Measurements from ENCODE around the gene ZNF609.

ZNF609 gene

DNA sequence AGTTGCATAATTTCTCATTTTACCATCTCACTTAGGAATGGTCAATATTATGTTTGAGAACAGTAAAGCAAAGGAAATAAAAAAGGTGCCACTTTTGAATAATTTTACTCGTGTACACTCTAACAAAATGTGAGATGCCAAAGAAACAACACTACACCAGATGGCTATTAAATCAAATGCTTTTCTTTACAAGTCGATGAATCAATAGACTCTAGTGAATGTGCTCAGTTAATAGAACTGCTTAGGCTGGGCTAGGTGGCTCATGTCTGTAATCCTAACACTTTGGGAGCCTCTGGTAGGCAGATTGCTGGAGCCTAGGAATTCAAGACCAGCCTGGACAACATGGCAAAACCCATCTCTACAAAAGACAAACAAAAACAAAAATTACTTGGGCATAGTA is 87.9 kb downstream of the ZNF609 start:
- FAIRE-seq = no peak

DNA sequence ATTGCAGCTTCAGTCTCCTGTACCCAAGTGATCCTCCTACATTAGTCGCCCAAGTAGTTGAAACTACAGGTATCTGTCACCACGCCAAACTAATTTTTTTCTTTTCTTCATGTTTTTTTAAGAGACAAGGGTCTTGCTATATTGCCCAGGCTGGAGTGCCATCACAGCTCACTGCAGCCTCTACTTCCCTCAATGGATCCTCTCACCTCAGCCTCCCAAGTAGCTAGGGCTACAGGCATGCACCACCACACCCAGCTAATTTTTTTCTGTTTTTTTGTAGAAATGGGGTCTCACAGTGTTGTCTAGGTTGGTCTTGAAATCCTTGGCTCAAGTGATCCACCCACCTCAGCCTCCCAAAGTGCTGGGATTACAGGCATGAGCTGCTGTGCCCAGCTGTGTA is 89.5 kb downstream of the ZNF609 start:
- no peak for FAIRE-seq

DNA sequence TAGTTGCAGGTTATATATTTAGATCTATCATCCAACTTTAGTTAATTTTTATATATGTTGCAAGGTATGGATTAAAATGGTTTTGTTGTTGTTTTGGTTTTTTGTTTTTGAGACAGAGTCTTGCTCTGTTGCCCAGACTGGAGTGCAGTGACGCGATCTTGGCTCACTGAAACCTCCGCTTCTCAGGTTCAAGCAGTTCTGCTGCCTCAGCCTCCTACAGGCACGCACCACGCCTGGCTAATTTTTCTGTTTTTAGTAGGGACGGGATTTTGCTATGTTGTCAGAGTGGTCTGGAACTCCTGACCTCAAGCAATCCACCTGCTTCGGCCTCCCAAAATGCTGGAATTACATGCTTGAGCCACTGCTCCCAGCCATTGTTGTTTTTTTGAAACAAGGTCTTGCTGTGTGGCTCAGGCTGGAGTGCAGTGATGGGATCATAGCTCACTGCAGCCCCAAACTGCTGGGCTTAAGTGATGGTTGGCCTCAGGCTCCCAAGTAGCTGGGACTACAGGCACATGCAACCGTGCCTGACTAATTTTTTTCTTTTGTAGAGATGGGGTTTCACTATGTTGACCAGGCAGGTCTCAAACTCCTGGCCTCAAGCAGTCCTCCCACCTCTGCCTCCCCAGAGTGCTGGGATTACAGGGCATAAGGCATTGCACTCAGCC is 92.0 kb downstream of the ZNF609 start:
- FAIRE-seq = no peak

DNA sequence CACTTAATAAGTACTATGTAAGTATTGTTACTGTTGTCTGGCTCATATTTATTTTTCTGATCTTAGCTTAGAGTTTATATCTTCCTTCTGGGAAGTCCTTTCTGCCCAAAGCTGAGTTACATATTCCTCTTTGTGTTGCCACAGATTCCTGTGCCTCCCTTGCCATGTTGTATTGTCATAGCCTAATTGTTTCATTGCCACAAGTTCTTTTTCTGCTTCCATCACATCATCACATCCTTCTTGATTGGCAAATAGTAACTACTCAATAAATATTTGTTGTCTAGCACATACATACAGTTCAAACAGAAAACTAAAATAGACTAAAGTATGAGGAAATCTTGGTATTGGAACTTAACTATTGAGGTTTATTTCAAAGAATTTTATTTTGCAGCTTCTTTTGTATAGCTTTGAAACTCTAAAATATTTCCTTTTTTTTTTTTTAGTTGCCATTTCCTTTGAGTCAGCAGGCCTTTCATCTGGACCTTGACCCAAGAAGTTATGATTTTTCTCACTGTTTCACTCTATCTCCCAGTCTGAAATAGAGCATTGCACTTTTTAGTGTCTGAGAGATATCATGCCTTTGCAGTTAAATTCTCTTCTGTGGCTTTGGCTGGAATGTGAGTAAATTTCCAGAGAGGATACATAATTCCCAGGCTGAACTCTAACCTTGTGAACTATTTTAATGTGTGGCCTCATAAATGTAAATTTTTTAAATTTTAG is 98.2 kb downstream of the ZNF609 start:
- FAIRE-seq = no peak

DNA sequence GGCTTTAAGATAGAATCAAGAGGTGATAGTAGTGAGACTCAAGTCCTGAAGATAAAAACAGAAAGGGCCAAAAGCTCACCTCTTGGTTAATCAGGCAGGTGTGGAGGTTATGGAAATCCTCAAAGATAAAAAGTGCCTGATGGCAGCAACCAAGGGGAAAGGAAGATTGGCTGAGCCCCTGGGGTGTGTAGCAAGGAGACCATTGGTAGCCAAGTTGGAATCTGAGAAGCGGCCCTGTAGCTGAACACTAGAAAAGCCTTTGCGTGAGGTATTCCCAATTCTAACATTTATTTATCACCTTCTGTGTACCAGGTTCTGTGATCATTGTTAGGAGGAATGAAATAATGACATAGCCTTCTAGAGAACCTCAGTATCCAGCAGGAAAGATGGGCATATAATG is 98.9 kb downstream of the ZNF609 start:
- no peak for FAIRE-seq

DNA sequence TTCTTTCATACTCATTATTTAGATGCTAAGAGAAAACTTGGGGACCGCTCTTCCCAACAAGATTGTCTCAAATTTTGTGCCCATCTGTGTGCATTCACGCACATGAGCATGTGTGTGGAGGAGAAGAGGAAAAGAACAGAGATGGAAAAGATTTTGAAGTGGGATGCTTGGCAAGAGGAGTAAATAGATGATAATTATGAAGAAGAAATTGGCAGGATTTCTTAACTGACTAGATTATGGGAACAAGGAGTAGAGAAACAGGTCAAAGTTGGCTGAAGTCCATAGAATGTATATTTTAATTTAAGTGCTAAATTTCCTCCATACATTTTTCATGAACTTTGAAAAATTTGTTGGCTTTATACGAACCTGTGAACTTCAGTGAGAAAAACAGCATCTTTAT is 100.1 kb downstream of the ZNF609 start:
- no peak for FAIRE-seq

DNA sequence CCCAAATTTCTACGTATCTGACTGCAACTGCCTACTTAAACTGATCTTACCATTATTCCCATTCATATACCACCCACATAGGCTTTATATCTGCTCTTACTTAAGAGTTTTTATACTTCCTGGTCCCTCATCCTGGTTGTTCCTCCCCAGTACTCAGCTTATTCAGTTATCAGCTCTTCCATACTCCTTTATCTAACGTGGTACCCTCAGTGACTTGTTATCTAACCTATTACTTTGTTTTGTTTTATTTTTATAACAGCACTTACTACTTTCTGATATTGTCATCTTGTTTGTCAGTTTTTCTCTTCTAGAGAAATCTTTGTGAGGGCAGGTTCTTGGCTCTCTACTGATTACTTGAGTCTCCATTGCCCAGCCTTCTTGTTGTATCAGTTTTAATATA is 100.6 kb downstream of the ZNF609 start:
- FAIRE-seq = no peak

DNA sequence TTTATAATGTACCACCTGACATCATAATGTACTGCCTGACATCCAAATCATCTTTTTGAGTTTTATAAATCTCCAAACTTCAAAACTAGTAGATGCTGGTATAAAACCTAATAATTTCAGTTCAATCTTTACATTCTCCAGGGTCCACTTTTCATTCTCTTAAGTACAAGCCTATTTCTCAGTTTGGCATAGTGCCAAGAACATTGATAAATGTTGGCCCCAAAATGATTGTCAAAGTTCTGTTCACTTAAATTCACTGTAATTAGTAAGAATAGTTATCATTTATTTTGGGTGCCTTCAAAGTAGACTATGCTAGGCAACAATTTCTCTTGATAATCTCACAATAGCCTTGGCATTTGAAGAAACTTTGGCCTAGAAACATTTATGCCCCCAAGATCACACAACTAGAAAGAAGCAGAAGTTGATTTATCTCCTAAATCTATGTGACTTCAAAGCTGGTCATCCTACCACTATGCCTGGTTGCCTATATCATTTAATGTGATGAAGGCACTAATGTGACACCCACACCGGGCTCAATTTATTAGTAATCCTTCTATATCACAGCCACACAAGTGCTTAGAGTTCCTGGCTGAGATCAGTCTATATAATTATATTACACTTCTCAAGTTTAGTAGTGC is 101.7 kb downstream of the ZNF609 start:
- FAIRE-seq = no peak

DNA sequence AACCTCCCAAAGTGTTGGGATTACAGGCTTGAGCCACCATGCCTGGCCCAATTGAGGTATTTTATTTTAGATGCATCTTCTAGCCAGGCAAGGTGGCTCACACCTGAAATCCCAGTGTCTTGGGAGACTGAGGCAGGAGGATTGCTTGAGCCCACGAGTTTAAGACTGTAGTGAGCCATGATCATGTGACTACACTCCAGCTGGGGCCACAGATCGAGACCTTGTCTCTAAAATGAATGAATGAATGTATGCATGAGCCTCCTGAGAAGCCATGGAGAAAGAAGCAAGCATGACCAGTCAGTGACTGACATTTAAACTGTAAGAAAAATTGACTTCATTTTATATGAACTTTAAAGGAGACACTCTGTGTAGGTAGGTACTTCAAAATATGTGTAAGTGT is 105.7 kb downstream of the ZNF609 start:
- no peak for FAIRE-seq

DNA sequence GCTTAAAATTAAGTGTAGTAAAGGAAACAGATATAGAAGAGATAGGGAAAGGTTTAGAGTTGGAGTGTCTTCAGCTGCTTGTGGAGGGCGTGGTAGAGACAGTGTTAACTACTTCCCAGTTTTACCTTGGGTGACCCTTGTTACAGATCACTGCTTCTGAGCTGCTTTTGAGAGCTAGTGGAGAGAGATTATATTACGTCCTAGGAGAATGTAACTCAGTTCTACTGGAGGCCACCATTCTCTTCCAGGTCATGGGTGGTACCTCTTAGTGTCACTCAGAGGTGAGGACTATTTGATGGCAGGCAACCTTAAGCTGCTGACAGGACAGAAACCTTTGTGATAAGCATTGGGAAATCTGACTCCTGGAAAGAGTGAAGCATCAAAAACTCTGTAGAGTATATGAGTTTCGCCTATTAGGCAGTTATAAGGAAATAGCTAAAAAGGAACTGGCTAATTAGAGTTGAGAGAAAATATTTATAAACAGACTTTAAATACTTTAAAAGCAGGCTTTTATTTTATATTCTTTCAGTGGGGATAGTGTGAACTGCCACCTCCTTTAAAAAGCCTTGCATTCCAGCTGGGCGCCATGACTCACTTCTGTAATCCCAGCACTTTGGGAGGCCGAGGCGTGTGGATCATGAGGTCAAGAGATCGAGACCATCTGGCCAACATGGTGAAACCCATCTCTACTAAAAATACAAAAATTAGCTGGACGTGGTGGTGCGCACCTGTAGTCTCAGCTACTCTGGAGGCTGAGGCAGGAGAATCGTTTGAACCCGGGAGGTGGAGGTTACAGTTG is 106.5 kb downstream of the ZNF609 start:
- no peak for FAIRE-seq

DNA sequence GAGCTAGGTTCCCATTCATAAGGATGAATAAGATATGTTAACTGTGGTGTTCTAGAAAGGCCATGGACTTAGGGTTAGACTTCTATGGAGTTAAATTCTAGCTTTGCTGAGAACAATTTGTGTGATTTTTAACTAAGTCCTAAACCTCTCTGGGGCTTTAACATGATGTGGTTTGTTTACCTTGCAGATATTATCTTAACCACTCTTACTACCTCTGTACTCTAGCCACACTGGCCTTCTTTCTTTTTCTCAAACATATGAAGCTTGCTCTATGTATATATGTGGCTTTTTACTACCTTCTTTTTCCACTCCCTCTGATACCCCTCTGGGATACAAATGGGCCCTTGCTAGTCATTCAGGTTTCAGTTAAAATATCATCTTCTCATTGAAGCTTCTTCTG is 108.4 kb downstream of the ZNF609 start:
- no peak for FAIRE-seq

DNA sequence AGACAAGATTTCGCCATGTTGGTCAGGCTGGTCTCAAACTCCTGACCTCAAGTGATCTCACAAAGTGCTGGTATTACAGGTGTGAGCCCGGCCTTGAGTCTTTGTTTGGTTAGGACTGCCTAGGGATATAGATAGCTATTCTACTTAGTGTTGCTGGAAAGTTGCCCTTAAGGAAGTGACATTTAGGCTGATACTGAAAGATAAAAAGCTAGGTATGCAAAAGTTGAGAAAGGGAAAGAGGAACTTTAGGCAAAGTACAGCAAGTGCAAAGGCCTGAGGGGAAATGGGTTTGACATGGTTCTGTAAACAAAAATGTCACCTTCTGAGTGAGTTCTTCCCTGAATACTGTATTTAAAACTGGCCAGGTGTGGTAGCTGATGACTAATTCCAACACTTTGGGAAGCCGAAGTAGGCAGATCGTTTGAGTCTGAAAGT is 111.5 kb downstream of the ZNF609 start:
- FAIRE-seq = no peak

DNA sequence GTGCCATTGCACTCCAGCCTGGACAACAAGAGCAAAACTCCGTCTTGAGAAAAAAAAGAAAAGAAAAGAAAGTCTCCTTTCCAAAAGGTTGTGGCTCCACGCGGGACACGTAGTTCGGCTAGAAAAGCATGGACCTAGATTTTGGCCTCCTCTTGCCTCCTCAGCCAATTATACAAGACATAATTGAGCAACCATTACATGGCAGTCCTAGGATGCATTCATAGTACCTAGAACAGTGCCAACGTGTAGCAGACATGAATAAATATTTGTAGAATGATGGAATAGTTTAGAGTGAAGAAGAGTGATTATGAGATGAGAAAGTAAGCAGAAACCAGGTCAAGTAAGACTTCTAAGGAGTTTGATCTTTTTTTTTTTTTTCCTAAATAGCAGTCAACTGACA is 112.5 kb downstream of the ZNF609 start:
- FAIRE-seq = no peak

DNA sequence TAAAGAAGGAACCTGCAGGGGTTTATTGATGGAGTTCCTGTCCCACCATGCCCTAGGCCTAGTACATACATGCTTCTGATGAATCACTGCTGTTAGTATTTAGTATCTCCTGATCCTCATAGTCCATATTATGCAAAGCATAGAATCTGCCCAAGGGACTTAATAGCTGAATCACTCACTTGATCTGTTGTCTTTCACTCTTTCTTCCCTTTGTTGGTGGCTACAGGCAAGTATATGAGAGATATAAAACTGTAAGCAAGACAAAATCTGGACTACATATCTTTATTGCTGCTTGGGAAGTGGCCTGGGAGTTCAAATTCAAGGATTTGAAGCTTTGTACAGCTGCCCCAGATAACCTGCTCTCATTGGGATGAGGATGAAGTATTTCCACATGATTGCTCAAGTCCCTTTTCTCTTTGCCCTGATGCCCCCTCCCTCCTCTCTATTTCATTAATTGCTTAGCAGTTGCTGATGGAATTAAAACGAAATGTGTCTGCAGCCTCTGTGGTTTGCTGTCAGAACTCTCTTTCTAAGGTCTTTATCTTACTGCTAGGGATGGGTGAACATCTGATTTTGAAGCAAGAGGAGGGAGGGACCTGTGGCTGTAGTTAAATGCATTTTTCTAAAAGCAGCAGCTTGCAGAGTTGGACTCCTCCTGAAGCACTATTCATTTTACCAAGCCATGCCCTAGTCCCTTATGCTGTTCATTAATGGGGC is 114.1 kb downstream of the ZNF609 start:
- FAIRE-seq = no peak

DNA sequence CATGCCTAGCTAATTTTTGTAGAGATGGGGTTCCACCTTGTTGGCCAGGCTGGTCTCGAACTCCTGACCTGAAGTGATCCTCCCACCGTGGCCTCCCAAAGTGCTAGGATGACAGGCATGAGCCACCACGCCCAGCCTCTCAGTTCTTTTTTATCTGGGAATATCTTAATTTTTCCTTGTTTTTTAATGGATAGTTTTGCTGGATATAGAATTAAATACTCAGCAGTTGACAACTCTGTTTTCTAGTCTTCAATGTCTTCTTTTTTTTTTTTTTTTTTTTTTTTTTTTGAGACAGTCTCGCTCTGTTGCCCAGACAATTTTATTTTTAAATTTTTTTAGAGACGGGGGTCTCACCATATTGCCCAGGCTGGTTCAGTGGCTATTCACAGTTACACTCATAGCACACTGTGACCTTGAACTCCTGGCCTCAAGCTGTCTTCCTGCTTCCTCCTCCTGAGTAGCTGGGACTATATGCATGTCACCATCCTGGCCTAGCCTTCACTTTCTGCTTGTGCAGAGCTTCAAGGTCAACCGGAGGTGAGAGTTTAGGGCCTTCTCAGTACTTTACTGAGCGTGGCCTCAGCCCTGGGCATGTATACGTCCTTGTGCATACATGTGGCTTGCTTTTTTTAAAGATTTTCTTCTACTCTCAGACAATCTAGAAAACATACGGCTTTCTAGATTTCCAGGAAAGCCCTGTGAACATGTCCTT is 120.5 kb downstream of the ZNF609 start:
- FAIRE-seq = no peak

DNA sequence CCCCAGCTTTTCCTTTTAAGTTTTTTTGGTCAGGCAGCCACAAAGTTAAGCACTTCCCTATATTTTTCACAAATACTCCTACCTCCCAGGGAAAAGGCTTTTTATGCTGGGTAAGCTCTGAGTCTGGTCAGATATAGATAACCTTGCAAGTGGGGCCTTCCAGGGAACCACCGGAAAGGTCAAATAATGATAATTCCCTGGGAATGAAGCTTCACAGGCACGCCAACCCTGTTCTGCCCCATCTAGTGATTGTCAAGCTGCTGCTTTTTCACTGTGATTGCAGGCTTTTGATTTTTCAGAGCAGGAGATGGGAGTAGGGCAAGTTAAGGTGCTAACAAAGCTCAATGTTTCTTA is 121.0 kb downstream of the ZNF609 start:
- no peak for FAIRE-seq

DNA sequence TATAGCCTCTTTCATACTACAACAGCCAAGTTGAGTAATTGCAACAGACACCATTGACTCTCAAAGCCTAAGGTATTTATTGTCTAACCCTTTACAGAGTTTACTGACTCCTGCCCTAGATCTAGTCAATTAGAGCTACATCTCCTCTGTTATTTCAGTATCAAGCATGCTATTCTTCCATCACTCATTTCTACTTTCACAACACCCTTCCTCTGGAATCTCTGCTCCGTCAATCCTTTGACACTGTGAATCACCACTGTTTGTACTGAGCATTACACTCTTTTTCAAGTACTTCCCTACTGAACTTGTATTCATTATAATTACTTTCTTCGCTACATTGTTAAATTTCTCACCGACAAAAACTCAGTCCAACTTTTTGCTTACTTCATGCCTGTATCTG is 121.8 kb downstream of the ZNF609 start:
- no peak for FAIRE-seq

DNA sequence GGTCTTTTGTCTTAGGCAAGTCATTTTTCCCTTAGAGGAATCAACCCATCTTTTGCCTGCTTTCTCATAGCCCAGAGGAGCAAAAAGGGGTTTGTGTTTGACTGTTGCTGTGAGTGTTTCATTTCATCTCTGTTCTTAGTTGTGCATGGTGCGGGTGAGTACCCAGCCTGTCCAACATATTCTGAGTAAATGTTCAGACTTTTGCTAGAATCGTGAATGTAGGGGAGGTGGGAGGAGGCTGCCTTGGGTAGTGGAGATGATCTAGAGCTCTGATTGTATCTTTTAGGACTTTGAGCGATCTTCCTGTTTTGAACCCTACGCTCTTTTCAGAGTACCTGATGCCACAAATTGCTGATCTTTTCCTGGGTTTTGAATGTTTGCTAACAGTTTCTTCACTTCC is 123.1 kb downstream of the ZNF609 start:
- no peak for FAIRE-seq

DNA sequence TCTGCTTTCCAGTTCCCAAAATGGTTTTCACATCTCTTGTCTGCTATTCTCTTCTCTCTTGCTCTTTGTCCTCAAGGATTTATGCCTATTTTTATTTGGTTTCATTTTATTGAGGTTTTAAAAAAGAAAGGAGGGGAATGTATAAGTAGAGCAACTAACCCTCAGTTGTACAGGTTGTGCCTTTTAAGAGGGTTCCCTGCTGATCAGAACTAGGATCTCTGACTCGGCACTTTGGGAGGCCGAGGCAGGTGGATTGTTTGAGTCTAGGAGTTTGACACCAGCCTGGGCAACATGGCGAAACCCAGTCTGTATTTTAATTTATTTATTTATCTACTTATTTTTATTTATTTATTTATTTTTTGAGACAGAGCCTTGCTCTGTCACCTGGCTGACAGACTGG is 123.6 kb downstream of the ZNF609 start:
- no peak for FAIRE-seq

DNA sequence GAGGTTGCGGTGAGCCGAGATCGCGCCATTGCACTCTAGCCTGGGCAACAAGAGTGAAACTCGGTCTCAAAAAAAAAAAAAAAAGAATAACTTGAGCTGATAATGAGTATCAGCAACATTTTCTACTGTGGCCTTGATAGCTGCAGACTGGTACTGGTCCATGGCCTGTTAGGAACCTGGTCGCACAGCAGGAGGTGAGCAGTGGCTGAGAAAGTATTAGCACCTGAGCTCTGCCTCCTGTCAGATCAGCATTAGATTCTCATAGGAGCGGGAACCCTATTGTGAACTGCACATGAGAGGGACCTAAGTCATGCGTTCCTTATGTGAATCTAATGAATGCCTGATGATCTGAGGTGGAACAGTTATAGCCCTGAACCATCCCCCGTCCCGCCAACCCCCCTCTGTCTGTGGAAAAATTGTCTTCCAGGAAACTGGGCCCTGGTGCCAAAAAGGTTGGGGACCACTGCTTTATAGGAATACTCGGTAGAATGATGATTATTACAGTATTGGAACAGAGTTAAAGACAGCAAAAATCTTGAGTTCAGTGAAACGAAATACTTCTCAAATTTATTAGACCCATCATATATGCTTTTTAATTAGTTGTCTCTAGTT is 126.0 kb downstream of the ZNF609 start:
- no peak for FAIRE-seq

DNA sequence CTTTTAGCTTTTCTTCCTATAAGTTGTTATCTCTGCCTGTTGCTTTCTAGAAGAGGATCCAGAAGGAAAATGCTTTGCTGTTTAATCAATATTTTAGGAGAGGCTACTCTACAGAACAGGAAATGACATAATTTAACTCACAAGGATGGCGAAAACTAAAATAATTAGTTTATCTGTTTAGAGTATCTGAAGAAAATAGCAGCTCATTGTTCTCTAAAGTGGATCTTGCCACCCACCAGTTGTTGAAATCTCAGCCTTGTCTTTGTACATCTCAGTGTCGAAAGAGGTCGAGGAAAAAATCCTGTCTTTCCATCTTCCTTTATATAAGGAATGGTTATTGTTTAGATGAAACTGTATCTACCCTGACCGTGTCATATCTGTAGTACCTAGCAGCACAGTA is 126.6 kb downstream of the ZNF609 start:
- FAIRE-seq = no peak
